ENCODE data around the gene KDM6A.

The KDM6A gene

GRCh38 chrX:44876767-44877166 lies 3.8 kb downstream of the KDM6A start:
- Histone ChIP-seq H3K14ac (ENCODE audit: low read length in 2 of 2) (no peak overlapping the region), H3K79me1 (replicated peaks; ENCODE audit: low read length, poor library complexity, severe bottlenecking) (no peaks in the 10 kb centered on the region), H4K91ac (ENCODE audit: low read length) (no peak overlapping the region), H3K4ac (ENCODE audit: low read depth in 1 of 2, low read length in 2 of 2) (no peak overlapping the region), H3K27me3 (ENCODE audit: control insufficient read depth in 1 of 2, insufficient read depth in 1 of 2, low read length in 2 of 2) (no peaks in the 10 kb centered on the region), H3K4me1 (ENCODE audit: control insufficient read depth, insufficient read depth, low read depth, low read length) (no peaks in the 10 kb centered on the region), H2AK5ac (ENCODE audit: low read length, severe bottlenecking) (no peak overlapping the region), H2BK12ac (ENCODE audit: low read length in 2 of 2) (no peak overlapping the region), H3K9ac (ENCODE audit: low read length) (peak overlapping the region; percentile 0), H3K18ac (ENCODE audit: low read depth in 1 of 2, low read length in 2 of 2) (no peak overlapping the region), H4K8ac (ENCODE audit: low read length) (no peak overlapping the region), H3K9me3 (ENCODE audit: control insufficient read depth, low read length) (no peaks in the 10 kb centered on the region), H2BK5ac (ENCODE audit: low read depth, low read length, poor library complexity, severe bottlenecking) (no peak overlapping the region), H2BK120ac (ENCODE audit: low read depth, low read length) (no peak overlapping the region), H3K27ac (ENCODE audit: low read length, poor library complexity, severe bottlenecking) (no peak overlapping the region), H2AFZ (ENCODE audit: low read depth, low read length) (no peak overlapping the region), H3K4me2 (ENCODE audit: low read length, poor library complexity, severe bottlenecking) (no peak overlapping the region), H3K36me3 (ENCODE audit: control insufficient read depth in 1 of 2, insufficient read depth in 2 of 2, low read depth in 1 of 2, low read length in 2 of 2) (peaks cover 0 to 6% of the 10 kb centered on the region in 2 experiments), H2BK15ac (ENCODE audit: low read depth, poor library complexity, severe bottlenecking) (no peak overlapping the region), H3K4me3 (ENCODE audit: insufficient read depth in 1 of 2, low read depth in 1 of 2, low read length in 2 of 2) (peak overlapping the region in 1 of 2 experiments; percentile 1), H3K23ac (ENCODE audit: low read length in 2 of 2) (no peak overlapping the region)
- 89% methylated on average over 8 of the region's 19 CpGs for WGBS
- DNase-seq = no peak

DNA sequence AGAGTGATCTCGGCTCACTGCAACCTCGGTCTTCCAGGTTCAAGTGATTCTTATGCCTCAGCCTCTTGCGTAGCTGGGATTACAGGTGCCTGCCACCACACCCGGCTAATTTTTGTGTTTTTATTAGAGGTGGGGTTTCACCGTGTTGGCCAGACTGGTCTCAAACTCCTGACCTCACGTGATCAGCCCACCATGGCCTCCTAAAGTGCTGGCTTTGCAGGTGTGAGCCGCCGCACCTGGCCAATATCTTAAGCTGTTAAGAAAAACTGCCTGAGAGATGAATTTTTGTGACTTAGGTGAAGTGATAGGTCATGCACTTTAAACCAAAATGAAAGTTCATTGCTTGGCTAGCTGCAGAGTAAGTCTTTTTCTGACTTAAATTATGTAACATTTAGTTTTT lies 5.8 kb downstream of the KDM6A start:
- H3K79me1 ChIP-seq (replicated peaks; ENCODE audit: low read length, poor library complexity, severe bottlenecking) = no peaks in the 10 kb centered on the region
- H2BK5ac ChIP-seq (ENCODE audit: low read depth, low read length, poor library complexity, severe bottlenecking) = no peak overlapping the region
- H3K27me3 ChIP-seq (ENCODE audit: control insufficient read depth in 1 of 2, insufficient read depth in 1 of 2, low read length in 2 of 2) = no peaks in the 10 kb centered on the region
- no peak overlapping the region for H3K9ac ChIP-seq (ENCODE audit: low read length)
- H2BK15ac ChIP-seq (ENCODE audit: low read depth, poor library complexity, severe bottlenecking) = no peak overlapping the region
- no peak overlapping the region for H4K91ac ChIP-seq (ENCODE audit: low read length)
- H2BK12ac ChIP-seq (ENCODE audit: low read length in 2 of 2) = no peak overlapping the region
- H4K8ac ChIP-seq (ENCODE audit: low read length) = no peak overlapping the region
- H3K4me3 ChIP-seq (ENCODE audit: insufficient read depth in 1 of 2, low read depth in 1 of 2, low read length in 2 of 2) = no peak overlapping the region
- peaks cover 0 to 6% of the 10 kb centered on the region in 2 experiments for H3K36me3 ChIP-seq (ENCODE audit: control insufficient read depth in 1 of 2, insufficient read depth in 2 of 2, low read depth in 1 of 2, low read length in 2 of 2)
- no peak overlapping the region for H2AK5ac ChIP-seq (ENCODE audit: low read length, severe bottlenecking)
- over 99% methylated on average over 8 of the region's 8 CpGs for WGBS
- H3K18ac ChIP-seq (ENCODE audit: low read depth in 1 of 2, low read length in 2 of 2) = no peak overlapping the region
- no peak overlapping the region for H2BK120ac ChIP-seq (ENCODE audit: low read depth, low read length)
- no peak overlapping the region for H3K23ac ChIP-seq (ENCODE audit: low read length in 2 of 2)
- H2AFZ ChIP-seq (ENCODE audit: low read depth, low read length) = no peak overlapping the region
- H3K4me2 ChIP-seq (ENCODE audit: low read length, poor library complexity, severe bottlenecking) = no peak overlapping the region
- no peak overlapping the region for H3K4ac ChIP-seq (ENCODE audit: low read depth in 1 of 2, low read length in 2 of 2)
- no peak overlapping the region for H3K14ac ChIP-seq (ENCODE audit: low read length in 2 of 2)
- no peaks in the 10 kb centered on the region for H3K4me1 ChIP-seq (ENCODE audit: control insufficient read depth, insufficient read depth, low read depth, low read length)
- H3K27ac ChIP-seq (ENCODE audit: low read length, poor library complexity, severe bottlenecking) = no peak overlapping the region
- DNase-seq = no peak
- no peaks in the 10 kb centered on the region for H3K9me3 ChIP-seq (ENCODE audit: control insufficient read depth, low read length)

- Histone ChIP-seq H3K79me1 (replicated peaks; ENCODE audit: low read length, poor library complexity, severe bottlenecking) (no peaks in the 10 kb centered on the region), H2AK5ac (ENCODE audit: low read length, severe bottlenecking) (no peak overlapping the region), H3K27me3 (ENCODE audit: control insufficient read depth in 1 of 2, insufficient read depth in 1 of 2, low read length in 2 of 2) (no peaks in the 10 kb centered on the region), H3K4me1 (ENCODE audit: control insufficient read depth, insufficient read depth, low read depth, low read length) (no peaks in the 10 kb centered on the region), H4K8ac (ENCODE audit: low read length) (no peak overlapping the region), H2BK5ac (ENCODE audit: low read depth, low read length, poor library complexity, severe bottlenecking) (no peak overlapping the region), H3K27ac (ENCODE audit: low read length, poor library complexity, severe bottlenecking) (no peak overlapping the region), H2BK12ac (ENCODE audit: low read length in 2 of 2) (no peak overlapping the region), H3K14ac (ENCODE audit: low read length in 2 of 2) (no peak overlapping the region), H3K9ac (ENCODE audit: low read length) (no peak overlapping the region), H3K4ac (ENCODE audit: low read depth in 1 of 2, low read length in 2 of 2) (no peak overlapping the region), H3K36me3 (ENCODE audit: control insufficient read depth in 1 of 2, insufficient read depth in 2 of 2, low read depth in 1 of 2, low read length in 2 of 2) (peaks cover 0 to 6% of the 10 kb centered on the region in 2 experiments), H2BK120ac (ENCODE audit: low read depth, low read length) (no peak overlapping the region), H3K9me3 (ENCODE audit: control insufficient read depth, low read length) (no peaks in the 10 kb centered on the region), H3K18ac (ENCODE audit: low read depth in 1 of 2, low read length in 2 of 2) (no peak overlapping the region), H3K4me3 (ENCODE audit: insufficient read depth in 1 of 2, low read depth in 1 of 2, low read length in 2 of 2) (no peak overlapping the region), H4K91ac (ENCODE audit: low read length) (no peak overlapping the region), H3K4me2 (ENCODE audit: low read length, poor library complexity, severe bottlenecking) (no peak overlapping the region), H2AFZ (ENCODE audit: low read depth, low read length) (no peak overlapping the region), H3K23ac (ENCODE audit: low read length in 2 of 2) (no peak overlapping the region), H2BK15ac (ENCODE audit: low read depth, poor library complexity, severe bottlenecking) (no peak overlapping the region)
- no peak for DNase-seq
- 99% methylated on average over 10 of the region's 10 CpGs for WGBS
These were observed 8.6 kb downstream of the KDM6A start for GRCh38 chrX:44881549-44881948.

DNA sequence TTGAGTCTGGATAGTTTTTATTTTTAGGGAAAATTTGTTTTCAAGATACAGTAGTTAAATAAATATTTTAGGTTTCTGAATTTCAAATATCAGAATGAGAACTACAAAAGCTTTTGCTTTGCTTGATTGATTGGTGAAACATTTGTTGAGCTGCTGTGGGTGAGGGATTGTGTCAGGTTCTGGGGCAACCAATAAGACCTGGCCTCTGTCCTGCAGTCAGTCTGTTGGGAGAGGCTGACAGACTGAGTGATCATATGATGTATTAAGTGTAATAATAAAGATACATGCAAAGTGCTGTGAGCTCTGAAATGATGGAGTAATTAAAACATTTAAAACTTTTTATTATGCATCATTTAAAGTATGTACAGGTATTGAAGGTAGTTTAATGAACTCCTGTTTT lies 9.6 kb downstream of the KDM6A start:
- Histone ChIP-seq H3K79me1 (replicated peaks; ENCODE audit: low read length, poor library complexity, severe bottlenecking) (no peaks in the 10 kb centered on the region), H3K18ac (ENCODE audit: low read depth in 1 of 2, low read length in 2 of 2) (no peak overlapping the region), H3K4me2 (ENCODE audit: low read length, poor library complexity, severe bottlenecking) (no peak overlapping the region), H3K4ac (ENCODE audit: low read depth in 1 of 2, low read length in 2 of 2) (no peak overlapping the region), H2BK15ac (ENCODE audit: low read depth, poor library complexity, severe bottlenecking) (no peak overlapping the region), H4K91ac (ENCODE audit: low read length) (no peak overlapping the region), H2BK5ac (ENCODE audit: low read depth, low read length, poor library complexity, severe bottlenecking) (no peak overlapping the region), H4K8ac (ENCODE audit: low read length) (no peak overlapping the region), H3K4me1 (ENCODE audit: control insufficient read depth, insufficient read depth, low read depth, low read length) (no peaks in the 10 kb centered on the region), H2BK120ac (ENCODE audit: low read depth, low read length) (no peak overlapping the region), H3K9me3 (ENCODE audit: control insufficient read depth, low read length) (no peaks in the 10 kb centered on the region), H3K23ac (ENCODE audit: low read length in 2 of 2) (no peak overlapping the region), H3K9ac (ENCODE audit: low read length) (no peak overlapping the region), H2AK5ac (ENCODE audit: low read length, severe bottlenecking) (no peak overlapping the region), H3K14ac (ENCODE audit: low read length in 2 of 2) (no peak overlapping the region), H3K4me3 (ENCODE audit: insufficient read depth in 1 of 2, low read depth in 1 of 2, low read length in 2 of 2) (no peak overlapping the region), H3K36me3 (ENCODE audit: control insufficient read depth in 1 of 2, insufficient read depth in 2 of 2, low read depth in 1 of 2, low read length in 2 of 2) (no peaks in the 10 kb centered on the region), H2BK12ac (ENCODE audit: low read length in 2 of 2) (no peak overlapping the region), H2AFZ (ENCODE audit: low read depth, low read length) (no peak overlapping the region), H3K27ac (ENCODE audit: low read length, poor library complexity, severe bottlenecking) (no peak overlapping the region), H3K27me3 (ENCODE audit: control insufficient read depth in 1 of 2, insufficient read depth in 1 of 2, low read length in 2 of 2) (no peaks in the 10 kb centered on the region)
- no peak for DNase-seq

Data from mesenchymal stem cell (in vitro differentiated cells and primary cell).